Adrenal gland (tissue), 5 donors: ENCODE measurements around the gene CASS4.

Experiments
- POLR2A ChIP-seq, 2 donors: fragments of 450-650 bp; IDR thresholded peaks; one replicate each; pipeline ENCODE4 v1.6.1; 2017; ENCODE audit warnings: antibody characterized with exemption in 2 of 2, mild to moderate bottlenecking in 2 of 2, moderate library complexity in 1 of 2
- TF ChIP-seq, protein P1 (sequence below), 6 experiments: fragments of 450-650 bp in 4 of 6; fragments of 200-600 bp in 2 of 6; sonication (generic) in 1 of 6; IDR thresholded peaks; 1 replicate in 5 of 6; 2 replicates in 1 of 6; pipeline versions ENCODE4 v1.5.1 to v1.8.0; 2016 to 2021; ENCODE audit warnings: antibody characterized with exemption in 6 of 6, mild to moderate bottlenecking in 2 of 6, moderate library complexity in 1 of 6
- donor health status: DM: no; HTN: no; CAD: no.

DNA sequence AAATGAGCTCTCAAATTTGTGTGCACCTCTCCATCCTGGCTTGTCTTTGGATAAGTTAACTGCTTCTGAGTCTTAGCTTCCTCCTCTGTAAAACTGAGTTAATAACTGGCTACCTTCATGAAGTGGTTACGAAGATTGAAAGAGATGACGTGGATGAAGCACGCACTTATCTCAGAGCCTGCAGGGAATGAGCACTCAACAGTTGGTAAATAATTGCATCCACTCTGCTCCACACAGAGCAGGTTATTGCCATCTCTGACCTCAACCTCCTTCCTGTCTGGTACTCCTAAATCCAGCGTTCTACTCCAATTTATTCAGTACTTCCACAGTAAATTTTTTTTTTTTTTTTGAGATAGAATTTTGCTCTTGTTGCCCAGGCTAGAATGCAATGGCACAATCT, 26.9 kb upstream of the CASS4 start:
- TF ChIP-seq, protein P1, sequence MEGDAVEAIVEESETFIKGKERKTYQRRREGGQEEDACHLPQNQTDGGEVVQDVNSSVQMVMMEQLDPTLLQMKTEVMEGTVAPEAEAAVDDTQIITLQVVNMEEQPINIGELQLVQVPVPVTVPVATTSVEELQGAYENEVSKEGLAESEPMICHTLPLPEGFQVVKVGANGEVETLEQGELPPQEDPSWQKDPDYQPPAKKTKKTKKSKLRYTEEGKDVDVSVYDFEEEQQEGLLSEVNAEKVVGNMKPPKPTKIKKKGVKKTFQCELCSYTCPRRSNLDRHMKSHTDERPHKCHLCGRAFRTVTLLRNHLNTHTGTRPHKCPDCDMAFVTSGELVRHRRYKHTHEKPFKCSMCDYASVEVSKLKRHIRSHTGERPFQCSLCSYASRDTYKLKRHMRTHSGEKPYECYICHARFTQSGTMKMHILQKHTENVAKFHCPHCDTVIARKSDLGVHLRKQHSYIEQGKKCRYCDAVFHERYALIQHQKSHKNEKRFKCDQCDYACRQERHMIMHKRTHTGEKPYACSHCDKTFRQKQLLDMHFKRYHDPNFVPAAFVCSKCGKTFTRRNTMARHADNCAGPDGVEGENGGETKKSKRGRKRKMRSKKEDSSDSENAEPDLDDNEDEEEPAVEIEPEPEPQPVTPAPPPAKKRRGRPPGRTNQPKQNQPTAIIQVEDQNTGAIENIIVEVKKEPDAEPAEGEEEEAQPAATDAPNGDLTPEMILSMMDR (IDR thresholded peaks at IDR 0.05) = no peak
- TF ChIP-seq POLR2A (IDR thresholded peaks at IDR 0.05) = no peak
